MCF 10A (cell line): ENCODE data around the gene BCL2L11. TPM values are rescaled to one million over a fixed set of nuclear protein-coding genes. Genes with fewer than 3 reads are reported as not detected.

Experiments used
- BruUV-seq: library from RNA; stranded (reverse); fragments of 400-500 nt; replicated peaks from 2 replicates; lab custom pipeline; 2021; lab: Mats Ljungman, UMichigan
- CTCF ChIA-PET: fragments of 300-600 bp; sonication (Branson Sonifier 250); formaldehyde crosslinking; extraction: SDS; loops from one replicate; lab custom pipeline; 2021; ENCODE audit warnings: antibody characterized with exemption, inconsistent platforms; lab: Yijun Ruan, JAX
- POLR2A ChIA-PET: fragments of 300-600, 350-650 bp; sonication (Branson Sonifier 250); formaldehyde crosslinking; extraction: SDS; loops from one replicate; lab custom pipeline; 2020; ENCODE audit warnings: antibody characterized with exemption, inconsistent platforms; lab: Yijun Ruan, JAX
- DNase-seq: peaks from one replicate; pipeline ENCODE4 v3.0.0-alpha.2; 2018; ENCODE audit not compliant: unreplicated experiment
- H3K27ac Mint-ChIP-seq: one replicate; pipeline ENCODE4 v1.8.0; 2022; ENCODE audit warnings: mild to moderate bottlenecking, low read depth, mixed read lengths; ENCODE audit not compliant: unreplicated experiment
- H3K27me3 Mint-ChIP-seq: one replicate; pipeline ENCODE4 v1.8.0; 2022; ENCODE audit warnings: mixed read lengths; ENCODE audit not compliant: insufficient read depth, unreplicated experiment
- H3K36me3 Mint-ChIP-seq: one replicate; pipeline ENCODE4 v1.8.0; 2022; ENCODE audit warnings: mild to moderate bottlenecking, moderate library complexity, mixed read lengths; ENCODE audit not compliant: insufficient read depth, unreplicated experiment
- H3K4me1 Mint-ChIP-seq: one replicate; pipeline ENCODE4 v1.8.0; 2022; ENCODE audit warnings: mixed read lengths; ENCODE audit not compliant: insufficient read depth, unreplicated experiment
- H3K4me3 Mint-ChIP-seq: one replicate; pipeline ENCODE4 v1.8.0; 2022; ENCODE audit warnings: mild to moderate bottlenecking, moderate library complexity, mixed read lengths; ENCODE audit not compliant: unreplicated experiment
- H3K9me3 Mint-ChIP-seq: one replicate; pipeline ENCODE4 v1.8.0; 2022; ENCODE audit warnings: mixed read lengths; ENCODE audit not compliant: unreplicated experiment
- intact Hi-C: fragments of 100-400 bp; cut with micrococcal nuclease; formaldehyde crosslinking; loops from 2 replicates; pipeline ENCODE4 v1.14.1; 2022
- total RNA-seq: library from RNA; stranded (reverse); gene quantifications from 2 replicates; pipeline ENCODE4 v1.2.3, GENCODE V29; 2022
- TF ChIP-seq, protein P1 (sequence below): fragments of 200-600 bp; IDR thresholded peaks from one replicate; pipeline ENCODE4 v1.8.0; 2022; ENCODE audit warnings: antibody characterized with exemption, mild to moderate bottlenecking; ENCODE audit not compliant: unreplicated experiment

Gene BCL2L11
- total RNA-seq, 1 experiment from 2014 or later = 5.8 TPM

DNA sequence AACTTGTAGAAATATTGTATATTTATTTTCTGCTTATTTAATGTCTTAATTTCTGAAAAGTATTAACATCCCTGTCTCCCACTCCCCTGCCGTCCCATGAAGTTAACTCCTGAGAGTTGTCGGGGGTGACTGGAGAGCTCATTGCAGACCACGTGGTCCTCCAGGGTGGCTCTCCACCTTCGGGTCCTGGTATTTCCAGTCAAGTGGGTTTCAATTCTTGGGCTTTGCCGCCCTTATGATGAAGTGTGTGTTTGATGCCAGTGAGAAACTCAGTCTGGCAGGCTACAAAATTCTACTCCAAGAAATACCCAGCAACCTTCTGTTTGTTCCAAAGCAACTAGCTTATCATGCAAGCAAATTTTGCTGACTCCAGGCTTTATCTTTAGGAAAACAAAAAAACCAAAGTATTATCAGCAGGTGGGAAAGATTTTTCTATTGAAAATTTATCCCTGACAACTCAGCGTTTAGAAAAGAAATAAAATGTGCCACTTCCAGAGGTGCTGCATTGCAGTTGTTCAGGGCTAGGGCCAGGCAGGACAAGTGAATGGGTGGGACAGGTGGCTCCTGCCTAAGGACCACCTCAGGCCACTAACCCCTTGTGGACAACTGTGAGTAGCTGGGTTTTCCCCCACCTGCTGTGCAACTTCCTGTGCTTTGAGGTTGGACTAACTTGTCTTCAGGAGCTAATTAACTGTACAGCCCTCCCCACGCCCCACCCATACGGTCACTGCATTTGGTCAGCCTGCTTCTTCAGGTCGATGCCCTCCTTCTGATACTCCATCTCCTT is 46.6 kb downstream of the BCL2L11 start:
- TF ChIP-seq, protein P1, sequence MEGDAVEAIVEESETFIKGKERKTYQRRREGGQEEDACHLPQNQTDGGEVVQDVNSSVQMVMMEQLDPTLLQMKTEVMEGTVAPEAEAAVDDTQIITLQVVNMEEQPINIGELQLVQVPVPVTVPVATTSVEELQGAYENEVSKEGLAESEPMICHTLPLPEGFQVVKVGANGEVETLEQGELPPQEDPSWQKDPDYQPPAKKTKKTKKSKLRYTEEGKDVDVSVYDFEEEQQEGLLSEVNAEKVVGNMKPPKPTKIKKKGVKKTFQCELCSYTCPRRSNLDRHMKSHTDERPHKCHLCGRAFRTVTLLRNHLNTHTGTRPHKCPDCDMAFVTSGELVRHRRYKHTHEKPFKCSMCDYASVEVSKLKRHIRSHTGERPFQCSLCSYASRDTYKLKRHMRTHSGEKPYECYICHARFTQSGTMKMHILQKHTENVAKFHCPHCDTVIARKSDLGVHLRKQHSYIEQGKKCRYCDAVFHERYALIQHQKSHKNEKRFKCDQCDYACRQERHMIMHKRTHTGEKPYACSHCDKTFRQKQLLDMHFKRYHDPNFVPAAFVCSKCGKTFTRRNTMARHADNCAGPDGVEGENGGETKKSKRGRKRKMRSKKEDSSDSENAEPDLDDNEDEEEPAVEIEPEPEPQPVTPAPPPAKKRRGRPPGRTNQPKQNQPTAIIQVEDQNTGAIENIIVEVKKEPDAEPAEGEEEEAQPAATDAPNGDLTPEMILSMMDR = no peak
- Mint-ChIP-seq H3K9me3 (no peaks in the 10 kb centered on the region), H3K27ac (no peak overlapping the region), H3K36me3 (peaks cover 57% of the 10 kb centered on the region), H3K4me3 (no peak overlapping the region), H3K4me1 (peaks cover 22% of the 10 kb centered on the region), H3K27me3 (no peaks in the 10 kb centered on the region)
- ChIA-PET CTCF (interaction anchor here (0.6 to 1.8 kb wide), 7 partner anchors 9 to 355 kb away, joined by 3 to 6 read pairs (median 4); no protein-coding TSS in a partner anchor), POLR2A (interaction anchor here (0.6 to 3.5 kb wide), 11 partner anchors 9 to 534 kb away, joined by 3 to 23 read pairs (median 5); partner anchors contain the start of gene BCL2L11)
- no peak for DNase-seq
- BruUV-seq = no TSS peak
- intact Hi-C loops = no loop called here

DNA sequence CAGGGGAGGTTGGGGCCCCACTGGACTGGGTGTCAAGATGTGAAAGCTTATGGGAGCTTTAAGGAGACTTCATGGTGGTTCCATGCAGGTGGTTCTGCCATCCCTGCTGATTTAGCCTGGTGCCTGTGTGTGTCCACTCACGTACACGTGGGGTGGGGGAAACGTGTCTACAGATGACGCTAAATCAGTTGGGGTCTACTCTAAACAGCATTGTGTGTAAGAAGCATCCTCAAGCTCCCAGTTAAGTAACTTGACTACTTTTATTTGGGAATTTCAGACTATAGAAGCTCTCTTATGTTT is 47.1 kb downstream of the BCL2L11 start:
- Mint-ChIP-seq H3K27ac (no peak overlapping the region), H3K27me3 (no peaks in the 10 kb centered on the region), H3K36me3 (peaks cover 52% of the 10 kb centered on the region), H3K9me3 (no peaks in the 10 kb centered on the region), H3K4me1 (peaks cover 22% of the 10 kb centered on the region), H3K4me3 (no peak overlapping the region)
- ChIA-PET POLR2A (interaction anchor here (0.6 to 3.5 kb wide), 13 partner anchors 9 to 534 kb away, joined by 3 to 23 read pairs (median 5); partner anchors contain the start of gene BCL2L11), CTCF (interaction anchor here (0.6 to 1.8 kb wide), 7 partner anchors 9 to 50 kb away, joined by 3 to 6 read pairs (median 4); no protein-coding TSS in a partner anchor)
- no peak for DNase-seq
- TF ChIP-seq, protein P1 = no peak
- no TSS peak for BruUV-seq
- intact Hi-C loops = no loop called here

DNA sequence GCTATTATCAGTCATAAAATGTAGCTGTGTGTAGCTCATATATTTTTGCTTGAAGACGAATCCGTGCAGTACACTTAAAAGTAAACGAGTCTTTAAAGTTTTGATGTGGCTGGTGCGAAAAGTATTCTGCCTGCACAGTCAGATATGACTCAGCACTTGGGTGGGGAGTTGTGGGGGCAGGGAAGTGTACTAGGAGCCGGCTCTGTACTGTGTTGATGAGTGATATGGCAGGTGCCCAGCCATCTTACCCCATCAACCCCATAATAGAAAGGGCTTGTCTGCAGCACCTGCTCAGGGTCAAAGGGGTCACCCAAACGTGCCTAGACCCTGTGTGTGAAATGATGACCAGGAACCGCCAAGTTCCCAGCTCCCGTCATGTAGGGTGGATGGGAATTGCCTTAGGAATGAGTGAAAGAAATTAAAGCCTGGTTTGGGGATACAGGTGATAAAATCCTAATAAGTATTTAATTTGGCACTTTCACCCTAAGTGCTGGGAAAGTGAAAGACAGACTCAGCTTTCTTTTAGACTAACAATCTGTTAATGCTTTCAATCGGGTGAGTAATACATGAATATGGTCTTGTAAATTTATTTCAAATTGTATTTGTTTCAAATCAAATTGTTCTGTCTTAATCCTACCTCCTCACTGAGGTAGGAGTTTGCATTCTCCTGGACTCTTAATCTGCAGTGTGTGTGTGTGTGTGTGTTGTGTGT is 48.0 kb downstream of the BCL2L11 start:
- H3K27me3 Mint-ChIP-seq = no peaks in the 10 kb centered on the region
- H3K4me1 Mint-ChIP-seq = peaks cover 22% of the 10 kb centered on the region
- ChIA-PET CTCF (interaction anchor here (0.7 to 1.8 kb wide), 4 partner anchors 10 to 51 kb away, joined by 4 to 6 read pairs (median 4); no protein-coding TSS in a partner anchor), POLR2A (interaction anchor here (0.6 to 3.5 kb wide), 13 partner anchors 10 to 67 kb away, joined by 3 to 23 read pairs (median 4); partner anchors contain the start of gene BCL2L11)
- H3K4me3 Mint-ChIP-seq = peak overlapping the region; percentile 14
- no TSS peak for BruUV-seq
- H3K27ac Mint-ChIP-seq = no peak overlapping the region
- no peaks in the 10 kb centered on the region for H3K9me3 Mint-ChIP-seq
- intact Hi-C loops = no loop called here
- TF ChIP-seq, protein P1 = no peak
- DNase-seq = peak; percentile 76
- H3K36me3 Mint-ChIP-seq = peaks cover 43% of the 10 kb centered on the region

DNA sequence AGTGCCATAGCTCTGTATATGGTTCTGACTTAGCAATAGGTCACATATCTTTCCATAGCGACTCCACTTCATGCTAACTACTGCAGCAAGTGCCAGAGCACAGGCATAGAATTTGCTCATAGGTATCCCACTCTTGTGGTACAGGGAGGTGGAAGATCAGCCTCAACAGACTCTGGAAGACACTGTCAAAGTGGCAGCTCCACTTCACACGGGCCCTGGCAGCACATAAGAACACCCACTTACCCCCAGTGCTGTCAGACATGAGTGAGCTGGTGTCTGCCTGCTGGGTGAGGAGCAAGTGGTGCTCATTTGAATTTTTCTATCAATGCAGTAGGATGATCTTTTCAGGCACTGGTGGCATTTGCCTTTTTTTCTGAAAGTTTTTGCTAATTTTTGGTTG is 48.6 kb downstream of the BCL2L11 start:
- Mint-ChIP-seq H3K9me3 (no peaks in the 10 kb centered on the region), H3K27me3 (no peaks in the 10 kb centered on the region), H3K27ac (no peak overlapping the region), H3K36me3 (peaks cover 38% of the 10 kb centered on the region), H3K4me1 (peaks cover 22% of the 10 kb centered on the region), H3K4me3 (no peak overlapping the region)
- intact Hi-C loops = no loop called here
- ChIA-PET POLR2A (interaction anchor here (0.6 to 3.5 kb wide), 12 partner anchors 10 to 72 kb away, joined by 3 to 23 read pairs (median 4); partner anchors contain the start of gene BCL2L11), CTCF (interaction anchor here (0.8 to 1.8 kb wide), 2 partner anchors 10 to 36 kb away, joined by 3 to 6 read pairs; no protein-coding TSS in a partner anchor)
- DNase-seq = no peak
- BruUV-seq = no TSS peak
- TF ChIP-seq, protein P1 = no peak
